ENCODE data around the gene GTPBP8.

GTPBP8 gene

DNA sequence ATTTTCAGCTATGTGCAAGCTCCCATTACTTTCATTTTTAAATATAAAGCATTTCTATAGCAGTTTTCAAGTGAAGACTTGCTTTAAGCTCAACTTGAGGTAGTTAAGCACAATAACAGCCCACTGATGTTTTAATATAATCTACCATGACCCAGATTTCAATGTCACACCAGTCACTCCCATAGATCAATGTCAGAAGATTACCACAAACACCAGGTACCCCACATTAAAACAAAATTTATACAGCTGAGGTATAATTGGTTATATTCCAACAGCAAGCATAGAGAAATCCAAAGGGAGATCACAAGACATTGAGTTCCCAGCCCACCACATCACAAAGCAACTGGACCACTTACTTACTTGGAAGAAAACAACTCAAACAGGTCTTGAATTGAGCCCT lies 22.8 kb downstream of the GTPBP8 start:
- no peak overlapping the region for H3K4me2 ChIP-seq (ENCODE audit: low read length)

DNA sequence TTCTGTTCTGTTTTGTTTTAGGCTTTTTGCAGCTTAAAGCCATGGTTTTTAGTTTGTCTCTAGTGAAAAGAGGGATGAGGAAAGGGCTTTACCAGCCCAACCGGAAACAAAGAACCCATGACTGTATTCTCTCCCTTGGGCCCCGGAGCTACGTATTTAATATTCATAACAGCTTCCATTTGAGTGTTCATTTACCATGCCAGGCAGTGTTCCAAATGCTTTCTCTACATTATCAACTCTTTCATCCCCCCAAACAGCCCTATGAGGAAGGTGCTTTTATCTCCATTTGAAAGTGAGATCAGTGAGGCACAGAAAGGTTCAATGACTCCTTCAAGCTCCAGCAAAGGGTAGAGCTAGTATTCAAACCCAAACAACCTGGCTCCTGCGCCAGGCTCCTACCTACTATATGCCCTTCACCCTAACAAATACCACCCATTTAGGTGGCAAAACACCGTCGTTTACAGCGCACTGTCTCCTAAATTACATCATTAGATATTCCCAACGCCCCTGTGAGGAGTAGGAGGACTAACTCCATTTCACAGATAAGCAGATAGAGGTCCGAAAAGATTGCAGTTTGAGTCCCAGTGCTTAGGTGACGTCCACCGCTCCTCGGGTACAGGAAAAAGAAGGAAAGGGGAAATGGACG lies 27.9 kb downstream of the GTPBP8 start:
- Histone ChIP-seq H3K27me3 (ENCODE audit: insufficient read depth, low read length) (no peaks in the 10 kb centered on the region), H3K4me1 (ENCODE audit: insufficient read depth, low read length, severe bottlenecking) (peaks cover 25% of the 10 kb centered on the region), H3K4me3 (ENCODE audit: low read depth, low read length, poor library complexity, severe bottlenecking) (peak overlapping the region; percentile 88), H3K9me3 (ENCODE audit: low read length) (no peaks in the 10 kb centered on the region), H3K9ac (ENCODE audit: low read length) (peak overlapping the region; percentile 88), H4K20me1 (ENCODE audit: insufficient read depth, low read length) (no peaks in the 10 kb centered on the region), H2AFZ (ENCODE audit: low read length) (no peak overlapping the region), H3K27ac (ENCODE audit: low read depth, low read length, poor library complexity, severe bottlenecking) (peak overlapping the region; percentile 65), H3F3A (ENCODE audit: insufficient read depth, low read length) (no peaks in the 10 kb centered on the region), H3K36me3 (ENCODE audit: insufficient read depth, low read length) (peaks cover 34% of the 10 kb centered on the region), H3K9me2 (ENCODE audit: low read depth, low read length) (no peaks in the 10 kb centered on the region), H3K4me2 (ENCODE audit: low read length) (peak overlapping the region; percentile 93), H3K79me2 (ENCODE audit: insufficient read depth, low read length) (peaks cover 32% of the 10 kb centered on the region)
- TF ChIP-seq EZH2 (IDR thresholded peaks at IDR 0.05; ENCODE audit: borderline replicate concordance, low read length), result no peak

More for the DNA sequence above, 22.8 kb downstream of the GTPBP8 start:
- Histone ChIP-seq H3K27ac (ENCODE audit: low read depth, low read length, poor library complexity, severe bottlenecking) (no peak overlapping the region), H3K79me2 (ENCODE audit: insufficient read depth, low read length) (peaks cover 31% of the 10 kb centered on the region), H3K36me3 (ENCODE audit: insufficient read depth, low read length) (peaks cover 82% of the 10 kb centered on the region), H3K9me3 (ENCODE audit: low read length) (no peaks in the 10 kb centered on the region), H3F3A (ENCODE audit: insufficient read depth, low read length) (no peaks in the 10 kb centered on the region), H3K9me2 (ENCODE audit: low read depth, low read length) (no peaks in the 10 kb centered on the region), H3K27me3 (ENCODE audit: insufficient read depth, low read length) (no peaks in the 10 kb centered on the region), H2AFZ (ENCODE audit: low read length) (no peak overlapping the region), H3K4me1 (ENCODE audit: insufficient read depth, low read length, severe bottlenecking) (peaks cover 15% of the 10 kb centered on the region), H3K9ac (ENCODE audit: low read length) (no peak overlapping the region), H3K4me3 (ENCODE audit: low read depth, low read length, poor library complexity, severe bottlenecking) (no peak overlapping the region), H4K20me1 (ENCODE audit: insufficient read depth, low read length) (no peaks in the 10 kb centered on the region)
- no peak for TF ChIP-seq EZH2 (IDR thresholded peaks at IDR 0.05; ENCODE audit: borderline replicate concordance, low read length)
- TF ChIP-seq, protein P1, sequence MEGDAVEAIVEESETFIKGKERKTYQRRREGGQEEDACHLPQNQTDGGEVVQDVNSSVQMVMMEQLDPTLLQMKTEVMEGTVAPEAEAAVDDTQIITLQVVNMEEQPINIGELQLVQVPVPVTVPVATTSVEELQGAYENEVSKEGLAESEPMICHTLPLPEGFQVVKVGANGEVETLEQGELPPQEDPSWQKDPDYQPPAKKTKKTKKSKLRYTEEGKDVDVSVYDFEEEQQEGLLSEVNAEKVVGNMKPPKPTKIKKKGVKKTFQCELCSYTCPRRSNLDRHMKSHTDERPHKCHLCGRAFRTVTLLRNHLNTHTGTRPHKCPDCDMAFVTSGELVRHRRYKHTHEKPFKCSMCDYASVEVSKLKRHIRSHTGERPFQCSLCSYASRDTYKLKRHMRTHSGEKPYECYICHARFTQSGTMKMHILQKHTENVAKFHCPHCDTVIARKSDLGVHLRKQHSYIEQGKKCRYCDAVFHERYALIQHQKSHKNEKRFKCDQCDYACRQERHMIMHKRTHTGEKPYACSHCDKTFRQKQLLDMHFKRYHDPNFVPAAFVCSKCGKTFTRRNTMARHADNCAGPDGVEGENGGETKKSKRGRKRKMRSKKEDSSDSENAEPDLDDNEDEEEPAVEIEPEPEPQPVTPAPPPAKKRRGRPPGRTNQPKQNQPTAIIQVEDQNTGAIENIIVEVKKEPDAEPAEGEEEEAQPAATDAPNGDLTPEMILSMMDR (IDR thresholded peaks at IDR 0.05; ENCODE audit: low read length), result no peak

DNA sequence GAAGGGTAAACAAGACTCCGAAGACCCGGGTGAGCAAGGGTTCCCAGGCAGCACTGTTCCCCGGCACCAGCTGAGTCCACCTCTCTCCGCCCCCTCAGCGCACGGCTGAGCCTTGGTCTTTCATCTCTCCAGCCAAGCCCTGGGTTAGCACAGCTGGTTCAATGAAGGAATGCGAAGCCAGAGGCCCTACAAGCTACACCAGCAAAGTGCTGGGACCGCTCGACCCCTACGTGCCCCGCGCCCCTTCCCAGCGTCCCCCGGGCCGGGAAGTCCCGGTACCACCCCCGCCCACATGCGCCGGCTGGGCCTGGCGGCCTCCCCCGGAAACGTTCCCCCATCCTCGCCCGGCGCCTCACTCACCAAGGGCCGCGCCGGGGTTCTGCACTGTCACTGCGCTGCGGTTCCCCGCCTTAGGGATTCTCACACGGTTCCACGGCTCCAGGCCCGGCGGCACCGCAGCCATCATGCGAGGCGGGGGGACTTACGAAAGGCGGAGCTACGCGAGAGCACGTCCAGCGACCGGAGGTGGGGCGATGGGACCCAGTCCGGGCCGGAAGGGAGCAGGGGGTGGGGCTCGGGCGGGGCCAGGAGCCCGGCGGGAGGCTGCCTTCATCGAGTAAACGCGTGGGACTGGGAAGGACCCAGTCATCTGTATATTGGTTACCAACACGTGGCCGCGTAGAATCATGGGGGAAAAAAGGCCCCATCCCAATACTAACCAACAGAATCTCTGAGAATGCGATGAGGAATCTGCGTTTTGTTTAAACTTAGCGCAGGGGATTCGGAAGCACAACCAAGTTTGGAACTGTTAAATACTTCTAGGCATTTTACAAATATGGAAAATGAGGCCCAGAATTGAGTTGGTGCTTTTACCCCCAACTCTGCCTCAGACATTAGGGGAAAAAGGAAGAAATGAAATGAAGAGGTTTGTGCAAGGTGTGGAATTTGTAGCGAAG lies 28.7 kb downstream of the GTPBP8 start:
- H4K20me1 ChIP-seq (ENCODE audit: insufficient read depth, low read length), result no peaks in the 10 kb centered on the region
- no peaks in the 10 kb centered on the region for H3K9me2 ChIP-seq (ENCODE audit: low read depth, low read length)
- H3K9ac ChIP-seq (ENCODE audit: low read length), result peak overlapping the region; percentile 88
- H3K79me2 ChIP-seq (ENCODE audit: insufficient read depth, low read length), result peaks cover 32% of the 10 kb centered on the region
- peaks cover 25% of the 10 kb centered on the region for H3K4me1 ChIP-seq (ENCODE audit: insufficient read depth, low read length, severe bottlenecking)
- H3K27me3 ChIP-seq (ENCODE audit: insufficient read depth, low read length), result no peaks in the 10 kb centered on the region
- peaks cover 28% of the 10 kb centered on the region for H3K36me3 ChIP-seq (ENCODE audit: insufficient read depth, low read length)
- H3K4me3 ChIP-seq (ENCODE audit: low read depth, low read length, poor library complexity, severe bottlenecking), result peak overlapping the region; percentile 88
- no peak for TF ChIP-seq EZH2 (IDR thresholded peaks at IDR 0.05; ENCODE audit: borderline replicate concordance, low read length)
- TF ChIP-seq, protein P1 (IDR thresholded peaks at IDR 0.05; ENCODE audit: low read length), result no peak
- H3K9me3 ChIP-seq (ENCODE audit: low read length), result no peaks in the 10 kb centered on the region
- H2AFZ ChIP-seq (ENCODE audit: low read length), result peak overlapping the region; percentile 90; the same call in 1 of the 2 replicates
- peak overlapping the region; percentile 93 for H3K4me2 ChIP-seq (ENCODE audit: low read length)
- H3F3A ChIP-seq (ENCODE audit: insufficient read depth, low read length), result no peaks in the 10 kb centered on the region
- peak overlapping the region; percentile 65 for H3K27ac ChIP-seq (ENCODE audit: low read depth, low read length, poor library complexity, severe bottlenecking)

Measured in OCI-LY1 (cell line).